Stimulated activated CD8-positive, alpha-beta memory T cell treated with anti-CD3 and anti-CD28 coated beads, Interleukin-12 subunit alpha, Interleukin-12 subunit beta, amount 100 ng/mL, for 24 hours (primary cell): Measurements from ENCODE around the gene CAMSAP3.
"Not testable (repeated sequence)": the region's sequence is repeated elsewhere in the genome, so short reads cannot be mapped to it uniquely, and the experiment has no call there.

Experiments
- DNase-seq: peaks from one replicate; pipeline ENCODE4 v3.0.0-alpha.2; 2020; ENCODE audit errors: extremely low read depth

The CAMSAP3 gene

DNA sequence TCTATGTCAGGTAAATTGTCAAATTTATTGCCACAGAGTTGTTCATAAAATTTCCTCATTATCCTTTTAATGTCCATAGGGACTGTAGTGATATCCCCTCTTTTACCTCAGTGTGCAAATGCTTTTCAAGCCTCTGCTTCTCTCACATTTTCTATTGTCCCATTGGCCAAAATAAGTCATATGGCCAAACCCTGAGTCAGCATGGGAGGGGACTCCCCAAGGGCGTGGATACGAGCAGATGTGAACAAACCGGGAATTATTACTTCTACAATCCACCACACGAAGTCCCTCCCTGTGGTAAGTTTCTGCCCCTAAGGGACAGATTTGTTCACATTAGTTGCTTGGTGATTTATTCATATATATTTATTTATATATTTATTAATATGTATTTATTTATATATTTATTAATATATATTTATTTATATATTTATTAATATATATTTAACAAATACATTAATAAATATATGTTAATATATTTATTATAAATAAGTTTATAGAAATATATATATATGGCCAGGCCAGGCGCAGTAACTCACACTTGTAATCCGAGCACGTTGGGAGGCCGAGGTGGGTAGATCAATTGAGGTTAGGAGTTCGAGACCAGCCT is 20.1 kb upstream of the CAMSAP3 start:
- no peak for DNase-seq

DNA sequence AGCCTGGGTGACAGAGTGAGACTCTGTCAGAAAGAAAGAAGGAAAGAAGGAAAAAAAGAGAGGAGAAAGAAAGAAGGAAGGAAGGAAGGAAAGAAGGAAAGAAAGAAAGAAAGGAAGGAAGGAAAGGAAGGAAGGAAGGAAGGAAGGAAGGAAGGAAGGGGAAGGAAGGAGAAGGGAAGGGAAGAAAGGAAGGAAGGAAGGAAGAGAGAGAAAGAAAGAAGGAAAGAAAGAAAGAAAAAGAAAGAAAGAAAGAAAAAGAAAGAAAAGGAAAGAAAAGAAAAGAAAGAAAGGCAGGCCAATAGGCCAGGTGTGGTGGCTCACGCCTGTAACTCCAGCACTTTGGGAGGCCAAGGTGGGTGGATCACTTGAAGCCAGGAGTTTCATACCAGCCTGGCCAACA is 18.2 kb upstream of the CAMSAP3 start:
- DNase-seq = not testable (repeated sequence)

DNA sequence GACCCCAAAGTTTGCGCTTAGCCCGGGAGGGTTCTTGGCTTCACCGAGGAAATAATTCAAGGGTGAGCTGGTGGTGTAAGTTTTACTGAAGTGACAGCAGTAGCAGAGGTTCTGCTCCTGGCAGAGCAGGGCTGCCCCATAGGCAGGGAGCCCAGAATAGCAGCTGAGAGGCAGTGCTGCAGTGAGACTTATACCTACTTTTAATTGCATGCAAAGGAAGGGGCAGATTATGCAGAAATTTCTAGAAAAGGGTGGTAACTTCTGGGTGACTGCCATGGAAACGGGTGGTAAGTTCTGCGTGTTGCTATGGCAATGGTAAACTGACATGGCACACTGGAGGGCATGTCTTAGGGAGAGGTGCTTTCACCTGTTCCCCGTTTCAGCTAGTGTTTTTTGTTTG is 17.5 kb upstream of the CAMSAP3 start:
- no peak for DNase-seq

DNA sequence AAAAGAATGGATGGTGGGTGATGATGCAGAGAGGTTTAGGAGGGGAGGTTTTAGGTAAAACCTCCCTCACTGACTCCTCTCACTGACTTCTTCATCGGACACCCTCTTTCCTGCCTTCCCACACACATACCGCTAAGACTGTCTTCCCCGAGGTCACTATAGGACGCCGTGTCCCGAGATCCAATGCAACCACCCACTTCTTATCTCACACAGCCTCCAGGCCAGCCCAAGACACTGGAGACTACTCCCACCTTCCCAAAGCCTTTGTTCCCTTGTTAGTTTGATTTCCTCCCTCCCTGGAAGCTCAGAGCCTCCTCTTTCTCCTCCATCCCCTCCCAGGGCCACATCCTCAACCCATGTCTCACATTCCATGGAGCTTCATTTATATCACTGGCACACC is 16.5 kb upstream of the CAMSAP3 start:
- DNase-seq = no peak

GRCh38 chr19:7582446-7582845 is 13.2 kb upstream of the CAMSAP3 start:
- DNase-seq = no peak

GRCh38 chr19:7589822-7590221 is 5.8 kb upstream of the CAMSAP3 start:
- no peak for DNase-seq

DNA sequence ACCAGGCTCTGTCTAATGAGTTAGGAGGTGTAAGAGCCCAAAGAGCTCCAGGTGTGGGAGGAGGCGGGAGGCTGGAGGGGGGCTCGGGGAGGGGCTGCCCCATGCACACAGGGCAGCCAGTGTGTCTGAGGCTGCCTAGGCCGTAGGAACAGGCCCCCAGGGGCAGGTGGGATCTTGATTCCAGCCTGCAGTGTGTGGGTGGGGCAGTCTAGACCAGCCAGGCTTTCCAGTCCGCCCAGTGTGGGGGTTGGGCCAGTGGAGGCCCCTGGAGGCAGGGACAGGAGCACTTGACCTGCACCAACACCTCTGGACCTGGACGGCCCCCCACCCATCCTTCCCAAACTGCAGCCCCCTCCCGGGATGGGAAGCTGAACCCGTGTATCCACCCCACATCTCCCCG is 5.4 kb upstream of the CAMSAP3 start:
- no peak for DNase-seq

DNA sequence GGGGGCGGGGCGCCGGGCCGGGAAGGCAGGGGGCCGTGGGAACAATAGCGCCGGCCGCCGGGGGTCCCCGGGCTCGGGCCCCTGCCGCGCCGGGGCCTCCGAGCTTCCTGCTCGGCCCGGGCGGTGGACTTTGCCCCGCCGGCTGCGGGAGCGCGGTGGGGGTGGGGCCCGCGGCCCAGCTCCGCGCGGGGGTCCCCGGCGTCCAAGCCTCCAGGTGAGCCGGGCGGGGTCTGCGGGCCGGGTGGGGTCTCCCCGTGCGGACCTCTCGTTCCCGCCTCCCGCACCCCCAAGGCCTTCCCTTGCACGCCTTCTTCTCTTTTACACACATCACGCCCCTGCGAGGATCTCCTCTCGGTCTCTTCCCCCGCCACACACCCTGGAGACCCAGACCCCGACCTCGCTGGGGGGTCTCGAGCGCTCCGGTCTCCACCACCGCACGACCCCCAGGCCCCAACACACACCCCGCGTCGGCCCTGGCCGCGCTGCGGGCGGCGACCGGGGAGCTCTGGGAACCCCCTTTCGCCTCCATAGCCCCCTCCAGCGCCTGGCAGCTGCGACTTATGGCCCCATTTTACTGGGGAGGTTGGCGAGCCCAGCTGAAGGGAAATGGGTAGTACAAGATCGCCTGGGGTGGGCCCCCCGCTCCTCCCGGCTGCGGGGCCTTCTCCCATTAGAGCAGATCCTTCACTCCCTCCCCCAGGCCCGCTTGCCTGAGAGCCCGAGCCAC is 711 bp downstream of the CAMSAP3 start:
- DNase-seq = no peak

DNA sequence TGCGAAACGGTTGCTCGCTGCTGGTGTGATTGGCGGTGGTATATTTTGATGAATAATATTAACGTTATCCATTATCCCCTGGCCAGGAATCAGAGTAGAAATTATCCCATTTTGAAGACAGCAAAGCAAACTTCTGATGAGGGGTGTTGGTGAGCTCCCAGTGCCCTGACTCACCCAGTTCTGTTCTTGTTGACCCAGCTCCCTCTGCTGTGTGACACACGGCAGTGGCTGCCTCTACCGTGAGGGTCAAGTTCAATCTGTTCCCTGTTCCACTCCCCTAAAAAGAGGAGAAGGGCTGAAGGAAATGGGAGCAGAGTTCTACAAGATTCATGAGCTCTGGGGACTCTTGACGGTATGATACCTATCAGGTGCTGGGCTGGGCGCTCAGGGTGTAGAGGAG is 2.0 kb downstream of the CAMSAP3 start:
- no peak for DNase-seq

DNA sequence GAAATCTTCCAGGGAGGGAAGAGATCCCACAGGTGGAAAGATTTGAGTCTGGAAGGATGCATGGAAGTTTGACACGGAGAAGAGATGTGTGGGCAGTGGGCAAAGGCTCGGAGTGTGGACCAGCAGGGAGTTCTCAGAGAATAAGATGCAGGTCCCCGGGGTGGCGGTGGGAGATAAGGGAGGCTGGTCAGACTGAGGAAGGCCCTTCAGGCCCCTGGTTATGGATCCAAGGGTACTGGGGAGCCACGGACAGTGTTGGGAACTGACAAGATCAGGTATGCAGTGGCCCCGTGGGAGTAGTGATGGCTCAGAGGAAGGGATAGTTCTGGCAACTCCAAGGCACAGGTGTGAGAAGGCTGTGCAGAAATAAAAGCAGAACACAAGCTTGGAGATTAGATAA is 2.5 kb downstream of the CAMSAP3 start:
- no peak for DNase-seq

DNA sequence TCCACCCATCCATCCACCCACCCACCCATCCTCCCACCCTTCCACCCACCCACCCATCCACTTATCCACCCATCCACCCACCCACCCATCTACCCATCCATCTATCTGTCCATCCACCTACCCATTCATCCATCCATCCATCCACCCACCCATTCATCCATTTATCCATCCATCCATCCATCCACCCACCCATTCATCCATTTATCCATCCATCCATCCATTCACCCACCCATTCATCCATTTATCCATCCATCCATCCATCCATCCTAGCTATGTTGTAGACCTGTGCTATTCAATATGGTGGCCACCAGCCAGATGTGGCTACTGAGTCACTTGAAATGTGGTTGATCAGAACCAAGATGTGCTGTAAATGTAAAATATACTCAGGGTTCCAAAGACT is 5.1 kb downstream of the CAMSAP3 start:
- DNase-seq = no peak

GRCh38 chr19:7602240-7602934 is 6.7 kb downstream of the CAMSAP3 start:
- no peak for DNase-seq

DNA sequence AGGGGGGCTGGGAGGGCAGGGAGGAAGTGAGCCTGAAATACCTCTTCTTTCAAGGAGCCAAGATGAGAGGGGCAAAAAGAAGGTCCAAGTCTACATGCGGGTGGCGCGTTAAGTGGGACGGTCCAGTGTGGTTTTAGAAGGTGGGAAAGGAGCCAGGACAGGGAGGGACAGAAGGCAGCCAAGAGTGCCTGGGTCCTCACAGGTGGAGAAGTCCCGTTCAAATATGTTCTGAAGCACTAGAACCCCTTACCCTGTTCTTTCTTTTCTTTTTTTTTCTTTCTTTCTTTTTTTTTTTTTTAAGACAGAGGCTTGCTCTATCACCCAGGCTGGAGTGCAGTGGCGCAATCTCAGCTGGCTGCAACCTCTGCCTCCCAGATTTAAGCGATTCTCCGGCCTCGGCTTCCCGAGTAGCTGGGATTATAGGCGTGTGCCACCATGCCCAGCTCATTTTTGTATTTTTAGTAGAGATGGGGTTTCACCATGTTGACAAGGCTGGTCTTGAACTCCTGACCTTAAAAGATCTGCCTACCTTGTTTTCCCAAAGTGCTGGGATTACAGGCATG is 7.4 kb downstream of the CAMSAP3 start:
- DNase-seq = no peak

DNA sequence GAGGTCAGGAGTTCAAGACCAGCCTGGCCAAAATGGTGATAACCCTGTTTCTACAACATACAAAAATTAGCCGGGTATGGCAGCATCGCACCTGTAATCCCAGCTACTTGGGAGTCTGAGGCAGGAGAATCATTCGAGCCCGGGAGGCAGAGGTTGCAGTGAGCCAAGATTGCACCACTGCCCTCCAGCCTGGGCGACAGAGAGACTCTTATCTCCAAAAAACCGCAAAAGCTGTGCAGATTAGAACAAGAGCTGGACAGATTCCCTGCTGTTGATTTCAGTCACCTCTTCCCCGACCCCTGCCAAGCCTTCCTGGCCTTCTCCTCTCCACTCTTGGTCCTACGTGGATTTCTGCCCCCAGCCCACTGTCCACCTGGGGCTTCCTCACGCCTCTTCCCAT is 8.3 kb downstream of the CAMSAP3 start:
- DNase-seq = no peak

DNA sequence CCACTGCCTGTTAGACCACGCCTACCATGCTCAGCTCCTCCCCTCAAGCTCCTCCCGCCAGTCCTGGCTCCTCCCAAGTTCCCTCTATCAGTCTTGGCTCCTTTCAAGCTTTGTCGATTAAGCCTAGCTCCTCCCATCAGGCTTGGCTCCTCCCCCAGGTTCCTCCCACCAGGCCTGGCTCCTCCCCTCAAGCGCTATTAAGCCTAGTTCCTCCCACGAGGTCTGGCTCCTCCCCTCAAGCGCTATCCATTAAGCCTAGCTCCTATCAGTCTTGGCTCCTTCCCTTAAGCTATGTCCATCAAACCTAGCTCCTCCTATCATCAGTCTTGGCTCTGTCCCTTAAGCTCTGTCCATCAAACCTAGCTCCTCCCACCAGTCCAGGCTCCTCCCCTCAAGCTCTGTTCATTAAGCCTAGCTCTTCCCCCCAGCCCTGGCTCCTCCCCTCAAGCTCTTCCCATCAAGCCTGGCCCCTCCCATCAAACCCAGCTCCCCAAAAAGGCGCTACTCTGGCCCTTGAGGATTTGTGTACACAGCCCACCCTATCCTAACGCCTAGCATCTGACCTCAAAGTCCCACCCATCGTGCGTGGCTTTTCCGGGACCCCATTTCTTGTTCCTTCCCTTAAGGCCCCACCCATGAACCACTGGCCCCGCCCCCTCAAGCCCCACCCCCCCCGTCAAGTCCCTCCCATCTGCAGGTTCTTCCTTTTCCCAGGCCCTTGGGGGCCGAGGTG is 10.0 kb downstream of the CAMSAP3 start:
- DNase-seq = no peak

- no peak for DNase-seq
Measured at GRCh38 chr19:7606289-7606688, 10.6 kb downstream of the CAMSAP3 start.

DNA sequence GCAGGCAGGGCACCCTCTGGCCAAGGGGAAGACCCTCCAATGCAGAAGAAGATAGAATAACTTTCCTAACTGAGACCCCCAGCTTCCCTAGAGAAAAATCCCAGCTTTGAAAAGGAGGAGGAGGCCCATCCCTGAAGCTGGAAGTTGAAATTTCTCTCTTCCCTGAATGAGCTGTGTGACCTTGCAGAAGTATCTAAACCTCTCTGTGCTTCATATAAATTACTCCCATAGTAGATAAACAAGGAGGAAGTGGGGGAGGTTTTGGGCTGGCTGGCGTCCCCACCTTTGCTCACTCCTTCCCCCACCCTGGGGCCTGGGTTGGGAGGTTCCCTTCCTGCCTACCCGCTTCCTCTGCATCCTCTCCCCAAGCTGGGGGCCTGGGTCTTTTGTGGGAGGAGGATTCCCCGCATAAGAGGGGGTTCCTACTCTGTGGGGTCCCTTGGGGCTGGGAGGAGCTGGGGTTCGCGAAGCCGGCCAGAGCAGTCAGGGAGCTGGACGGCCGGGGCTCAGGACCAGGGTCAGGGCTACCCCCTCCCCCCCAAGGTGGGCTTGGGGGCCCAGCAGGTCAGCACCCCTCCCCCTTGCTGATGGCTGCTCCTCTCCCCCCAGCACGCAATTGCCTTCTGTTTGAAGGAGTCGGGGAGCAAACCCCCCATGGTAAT is 11.7 kb downstream of the CAMSAP3 start:
- no peak for DNase-seq

GRCh38 chr19:7607874-7608560 is 12.4 kb downstream of the CAMSAP3 start:
- DNase-seq = no peak

GRCh38 chr19:7610491-7611240 is 15.0 kb downstream of the CAMSAP3 start:
- no peak for DNase-seq

- DNase-seq = no peak
Measured at GRCh38 chr19:7611541-7612279, 16.0 kb downstream of the CAMSAP3 start.
